IgD-negative memory B cell (primary cell): ENCODE results near the gene ZNF132. TPM values are rescaled to one million over a fixed set of nuclear protein-coding genes. Genes with fewer than 3 reads are reported as not detected.
"Not testable (repeated sequence)": the region's sequence is repeated elsewhere in the genome, so short reads cannot be mapped to it uniquely, and the experiment has no call there.

ENCODE experiments used
- H3K27ac Mint-ChIP-seq, 3 donors: one replicate each; pipeline ENCODE4 v1.8.0; 2020 to 2022; ENCODE audit warnings: mild to moderate bottlenecking in 3 of 3, mixed read lengths in 3 of 3, moderate library complexity in 1 of 3
- H3K27me3 Mint-ChIP-seq: one replicate; pipeline ENCODE4 v1.8.0; 2021; ENCODE audit warnings: mixed read lengths
- H3K36me3 Mint-ChIP-seq: one replicate; pipeline ENCODE4 v1.8.0; 2020; ENCODE audit warnings: mild to moderate bottlenecking, mixed read lengths
- H3K4me1 Mint-ChIP-seq, 3 donors: one replicate each; pipeline ENCODE4 v1.8.0; 2020 to 2022; ENCODE audit warnings: mixed read lengths in 3 of 3, mild to moderate bottlenecking in 1 of 3
- H3K4me3 Mint-ChIP-seq, 4 donors: one replicate each; pipeline ENCODE4 v1.8.0; 2020 to 2022; ENCODE audit warnings: mild to moderate bottlenecking in 4 of 4, mixed read lengths in 4 of 4, moderate library complexity in 3 of 4
- H3K9me3 Mint-ChIP-seq, 3 donors: one replicate each; pipeline ENCODE4 v1.8.0; 2020 to 2021; ENCODE audit warnings: mixed read lengths in 3 of 3, mild to moderate bottlenecking in 1 of 3
- polyA plus RNA-seq: library from polyadenylated mRNA; unstranded; fragments of 300-500 nt; fragmentation: Illumina TruSeq; gene quantifications from one replicate; pipeline ENCODE4 v1.2.3, GENCODE V29; 2021

Gene ZNF132
- 0.53 TPM for polyA plus RNA-seq

GRCh38 chr19:58439576-58440554 lies at the start of gene ZNF132:
Gene ZNF132, minus strand, starts transcription at chr19:58440153. Its CDS starts 332 bp downstream, at chr19:58439821.
- Mint-ChIP-seq H3K27me3 (peaks cover 3% of the 10 kb centered on the region), H3K4me1 (peaks cover 5 to 14% (median 13%) of the 10 kb centered on the region in 3 donors), H3K4me3 (peak within 1 kb of the TSS; percentile 79 to 99 (median 95)), H3K36me3 (peaks cover 26% of the 10 kb centered on the region), H3K9me3 (peaks cover 11 to 35% (median 19%) of the 10 kb centered on the region in 3 donors), H3K27ac (peak within 1 kb of the TSS; percentile 74 to 96 (median 87))

GRCh38 chr19:58484349-58484748 lies 44.4 kb upstream of the ZNF132 start:
- H3K4me3 Mint-ChIP-seq, result not testable (repeated sequence)

GRCh38 chr19:58483776-58484175 lies 43.8 kb upstream of the ZNF132 start:
- H3K9me3 Mint-ChIP-seq, result no peaks in the 10 kb centered on the region

More at GRCh38 chr19:58484349-58484748, 44.4 kb upstream of the ZNF132 start:
- H3K27me3 Mint-ChIP-seq, H3K36me3 Mint-ChIP-seq, H3K4me1 Mint-ChIP-seq, H3K27ac Mint-ChIP-seq, H3K9me3 Mint-ChIP-seq: not testable (repeated sequence)

GRCh38 chr19:58482372-58482771 lies 42.4 kb upstream of the ZNF132 start:
- Mint-ChIP-seq H3K4me1 (no peaks in the 10 kb centered on the region), H3K4me3 (peak overlapping the region in 1 of 4 donors; percentile 43), H3K27me3 (no peaks in the 10 kb centered on the region), H3K9me3 (no peaks in the 10 kb centered on the region), H3K27ac (peak overlapping the region in 1 of 3 donors; percentile 88), H3K36me3 (no peaks in the 10 kb centered on the region)

More at GRCh38 chr19:58483776-58484175, 43.8 kb upstream of the ZNF132 start:
- Mint-ChIP-seq H3K27ac (no peak overlapping the region), H3K27me3 (no peaks in the 10 kb centered on the region), H3K4me3 (no peak overlapping the region), H3K4me1 (no peaks in the 10 kb centered on the region), H3K36me3 (no peaks in the 10 kb centered on the region)

GRCh38 chr19:58480831-58481230 lies 40.9 kb upstream of the ZNF132 start:
- Mint-ChIP-seq H3K36me3 (no peaks in the 10 kb centered on the region), H3K4me1 (peaks cover 2 to 5% (median 5%) of the 10 kb centered on the region in 3 donors), H3K27ac (peak overlapping the region in 1 of 3 donors; percentile 75), H3K9me3 (no peaks in the 10 kb centered on the region), H3K4me3 (peak overlapping the region in 3 of 4 donors; percentile 25 to 72 (median 63)), H3K27me3 (no peaks in the 10 kb centered on the region)

- Mint-ChIP-seq H3K27me3 (no peaks in the 10 kb centered on the region), H3K9me3 (no peaks in the 10 kb centered on the region), H3K4me3 (no peak overlapping the region), H3K27ac (no peak overlapping the region), H3K36me3 (no peaks in the 10 kb centered on the region), H3K4me1 (peaks cover 5 to 7% (median 5%) of the 10 kb centered on the region in 3 donors)
Observed at GRCh38 chr19:58480481-58480830, 40.5 kb upstream of the ZNF132 start.

- Mint-ChIP-seq H3K4me1 (peaks cover 5 to 9% (median 8%) of the 10 kb centered on the region in 3 donors), H3K9me3 (no peaks in the 10 kb centered on the region), H3K4me3 (no peak overlapping the region), H3K36me3 (no peaks in the 10 kb centered on the region), H3K27ac (no peak overlapping the region), H3K27me3 (no peaks in the 10 kb centered on the region)
Observed at GRCh38 chr19:58479736-58480480, 40.0 kb upstream of the ZNF132 start.

GRCh38 chr19:58479303-58479702 lies 39.4 kb upstream of the ZNF132 start:
- peak overlapping the region in 1 of 4 donors; percentile 52 for H3K4me3 Mint-ChIP-seq
- no peaks in the 10 kb centered on the region for H3K36me3 Mint-ChIP-seq
- no peaks in the 10 kb centered on the region for H3K27me3 Mint-ChIP-seq
- H3K27ac Mint-ChIP-seq, result no peak overlapping the region
- no peaks in the 10 kb centered on the region for H3K9me3 Mint-ChIP-seq
- peaks cover 5 to 9% (median 9%) of the 10 kb centered on the region in 3 donors for H3K4me1 Mint-ChIP-seq

GRCh38 chr19:58477871-58478270 lies 37.9 kb upstream of the ZNF132 start:
- no peak overlapping the region for H3K27ac Mint-ChIP-seq
- peak overlapping the region; percentile 30 to 68 (median 31) for H3K4me3 Mint-ChIP-seq
- H3K4me1 Mint-ChIP-seq, result peaks cover 5 to 9% (median 9%) of the 10 kb centered on the region in 3 donors
- H3K27me3 Mint-ChIP-seq, result no peaks in the 10 kb centered on the region
- H3K36me3 Mint-ChIP-seq, result no peaks in the 10 kb centered on the region
- H3K9me3 Mint-ChIP-seq, result no peaks in the 10 kb centered on the region

GRCh38 chr19:58477130-58477529 lies 37.2 kb upstream of the ZNF132 start:
- no peaks in the 10 kb centered on the region for H3K9me3 Mint-ChIP-seq
- H3K36me3 Mint-ChIP-seq, result no peaks in the 10 kb centered on the region
- no peaks in the 10 kb centered on the region for H3K27me3 Mint-ChIP-seq
- H3K4me3 Mint-ChIP-seq, result peak overlapping the region; percentile 85 to 98 (median 96)
- H3K27ac Mint-ChIP-seq, result peak overlapping the region in 1 of 3 donors; percentile 96
- peaks cover 5 to 9% (median 9%) of the 10 kb centered on the region in 3 donors for H3K4me1 Mint-ChIP-seq

GRCh38 chr19:58476498-58477015 lies 36.6 kb upstream of the ZNF132 start:
- H3K36me3 Mint-ChIP-seq, result no peaks in the 10 kb centered on the region
- no peaks in the 10 kb centered on the region for H3K9me3 Mint-ChIP-seq
- H3K4me3 Mint-ChIP-seq, result peak overlapping the region; percentile 85 to 98 (median 96)
- peaks cover 5 to 9% (median 9%) of the 10 kb centered on the region in 3 donors for H3K4me1 Mint-ChIP-seq
- peak overlapping the region; percentile 34 to 96 (median 91) for H3K27ac Mint-ChIP-seq
- no peaks in the 10 kb centered on the region for H3K27me3 Mint-ChIP-seq

GRCh38 chr19:58475714-58476497 lies 36.0 kb upstream of the ZNF132 start, which contains the start of gene ZNF446:
Gene ZNF446, plus strand, starts transcription at chr19:58476352. Its CDS starts 867 bp downstream, at chr19:58477219.
- Mint-ChIP-seq H3K27ac (peak within 1 kb of the TSS; percentile 80 to 96 (median 91)), H3K36me3 (no peaks in the 10 kb centered on the region), H3K4me3 (peak within 1 kb of the TSS; percentile 85 to 98 (median 96)), H3K4me1 (peaks cover 5 to 9% (median 9%) of the 10 kb centered on the region in 3 donors), H3K27me3 (no peaks in the 10 kb centered on the region), H3K9me3 (no peaks in the 10 kb centered on the region)

GRCh38 chr19:58474997-58475713 lies 35.2 kb upstream of the ZNF132 start:
- H3K27ac Mint-ChIP-seq, result peak overlapping the region; percentile 80 to 96 (median 91)
- H3K4me1 Mint-ChIP-seq, result peaks cover 5 to 9% (median 9%) of the 10 kb centered on the region in 3 donors
- peak overlapping the region; percentile 85 to 98 (median 96) for H3K4me3 Mint-ChIP-seq
- H3K36me3 Mint-ChIP-seq, result no peaks in the 10 kb centered on the region
- no peaks in the 10 kb centered on the region for H3K27me3 Mint-ChIP-seq
- no peaks in the 10 kb centered on the region for H3K9me3 Mint-ChIP-seq
